Activated CD4-positive, alpha-beta T cell treated with anti-CD3 and anti-CD28 coated beads, Interleukin-2, amount 10 ng/mL, durations not matched to agents 7 days and 5 days (primary cell): ENCODE results near the gene C17orf107. TPM values are rescaled to one million over a fixed set of nuclear protein-coding genes. Genes with fewer than 3 reads are reported as not detected.

ENCODE experiments used
- CTCF ChIA-PET: fragments of 350-600 bp; sonication (Branson Sonifier 250); formaldehyde crosslinking; loops from one replicate; lab custom pipeline; 2021; ENCODE audit warnings: antibody characterized with exemption; lab: Charles Lee
- POLR2A ChIA-PET: fragments of 350-600 bp; sonication (Branson Sonifier 250); formaldehyde crosslinking; loops from one replicate; lab custom pipeline; 2021; ENCODE audit warnings: antibody characterized with exemption; lab: Charles Lee
- DNase-seq: peaks from one replicate; pipeline ENCODE4 v3.0.0-alpha.2; 2020
- H3K27ac Mint-ChIP-seq: one replicate; pipeline ENCODE4 v1.8.0; 2021; ENCODE audit warnings: mild to moderate bottlenecking, moderate library complexity, mixed read lengths
- H3K27me3 Mint-ChIP-seq: one replicate; pipeline ENCODE4 v1.8.0; 2021; ENCODE audit warnings: mixed read lengths
- H3K36me3 Mint-ChIP-seq: one replicate; pipeline ENCODE4 v1.8.0; 2021; ENCODE audit warnings: low read depth, mixed read lengths
- H3K4me1 Mint-ChIP-seq: one replicate; pipeline ENCODE4 v1.8.0; 2021; ENCODE audit warnings: mixed read lengths
- H3K4me3 Mint-ChIP-seq: one replicate; pipeline ENCODE4 v1.8.0; 2021; ENCODE audit warnings: mild to moderate bottlenecking, moderate library complexity, mixed read lengths
- H3K9me3 Mint-ChIP-seq: one replicate; pipeline ENCODE4 v1.8.0; 2021; ENCODE audit warnings: mixed read lengths
- total RNA-seq, 2 experiments: library from RNA; stranded (reverse); gene quantifications; one replicate each; pipeline ENCODE4 v1.2.3, GENCODE V29; 2021

C17orf107 gene
- total RNA-seq, 2 experiments from 2014 or later: 0.77 to 0.92 TPM

DNA sequence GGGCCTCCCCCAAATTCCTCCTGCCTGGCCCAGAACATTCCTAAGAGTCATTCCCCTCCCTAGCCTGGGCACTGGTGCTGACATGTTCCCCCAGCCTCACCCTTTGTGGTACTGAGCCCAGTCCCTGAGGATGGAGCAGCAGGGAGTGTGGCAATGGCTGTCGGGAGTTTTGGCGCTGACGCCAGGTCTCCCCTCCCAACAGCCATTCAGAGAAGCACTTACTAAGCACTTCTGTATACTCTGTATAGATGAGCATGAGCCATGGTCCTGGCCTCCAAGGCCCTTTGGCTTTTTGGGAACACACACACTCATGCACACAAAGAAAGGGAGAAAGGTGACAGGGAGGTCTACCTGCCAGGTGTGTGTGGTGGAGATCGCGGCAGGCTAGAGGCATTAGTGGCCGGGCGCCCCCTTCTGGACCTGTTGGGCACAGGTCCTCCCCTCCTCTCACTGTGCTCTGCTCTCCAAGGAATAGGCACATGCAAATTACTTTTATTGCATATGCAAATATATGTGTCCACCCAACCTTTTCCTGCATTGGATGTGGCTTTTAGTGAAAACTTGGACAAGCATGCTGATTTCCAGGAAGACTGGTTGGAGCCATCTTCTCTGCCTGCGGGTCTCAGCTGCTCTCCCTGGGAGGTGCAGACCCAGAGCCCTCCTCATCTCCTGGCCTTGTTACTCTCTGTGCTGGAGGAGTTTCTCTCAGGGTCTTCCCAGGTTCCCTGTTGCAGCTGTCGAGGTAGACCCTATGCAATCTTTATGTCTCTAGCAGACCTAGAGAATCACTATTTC lies 17.4 kb upstream of the C17orf107 start:
- peaks cover 2% of the 10 kb centered on the region for H3K4me1 Mint-ChIP-seq
- H3K9me3 Mint-ChIP-seq: no peaks in the 10 kb centered on the region
- H3K27me3 Mint-ChIP-seq: no peaks in the 10 kb centered on the region
- POLR2A ChIA-PET: no interaction called here
- DNase-seq: peak; percentile 75
- no peak overlapping the region for H3K4me3 Mint-ChIP-seq
- H3K36me3 Mint-ChIP-seq: peaks cover 33% of the 10 kb centered on the region
- CTCF ChIA-PET: interaction anchor here (0.7 to 1.9 kb wide), 5 partner anchors 21 to 198 kb away, joined by 3 to 4 read pairs (median 3); no protein-coding TSS in a partner anchor
- H3K27ac Mint-ChIP-seq: no peak overlapping the region

GRCh38 chr17:4884489-4884888 lies 14.8 kb upstream of the C17orf107 start:
- DNase-seq: no peak
- POLR2A ChIA-PET: no interaction called here
- no peaks in the 10 kb centered on the region for H3K27me3 Mint-ChIP-seq
- H3K4me3 Mint-ChIP-seq: no peak overlapping the region
- no peak overlapping the region for H3K27ac Mint-ChIP-seq
- H3K36me3 Mint-ChIP-seq: peaks cover 38% of the 10 kb centered on the region
- peaks cover 5% of the 10 kb centered on the region for H3K4me1 Mint-ChIP-seq
- CTCF ChIA-PET: interaction anchor here (0.6 to 1.1 kb wide), 2 partner anchors 13 to 95 kb away, joined by 3 read pairs; no protein-coding TSS in a partner anchor
- no peaks in the 10 kb centered on the region for H3K9me3 Mint-ChIP-seq

GRCh38 chr17:4886830-4887229 lies 12.5 kb upstream of the C17orf107 start:
- peaks cover 40% of the 10 kb centered on the region for H3K36me3 Mint-ChIP-seq
- no peaks in the 10 kb centered on the region for H3K9me3 Mint-ChIP-seq
- no peak for DNase-seq
- peaks cover 3% of the 10 kb centered on the region for H3K4me1 Mint-ChIP-seq
- CTCF ChIA-PET: interaction anchor here (1.3 kb wide), 1 partner anchor 22 kb away, joined by 5 read pairs; no protein-coding TSS in a partner anchor
- H3K27ac Mint-ChIP-seq: peak overlapping the region; percentile 62
- no peaks in the 10 kb centered on the region for H3K27me3 Mint-ChIP-seq
- POLR2A ChIA-PET: no interaction called here
- no peak overlapping the region for H3K4me3 Mint-ChIP-seq

DNA sequence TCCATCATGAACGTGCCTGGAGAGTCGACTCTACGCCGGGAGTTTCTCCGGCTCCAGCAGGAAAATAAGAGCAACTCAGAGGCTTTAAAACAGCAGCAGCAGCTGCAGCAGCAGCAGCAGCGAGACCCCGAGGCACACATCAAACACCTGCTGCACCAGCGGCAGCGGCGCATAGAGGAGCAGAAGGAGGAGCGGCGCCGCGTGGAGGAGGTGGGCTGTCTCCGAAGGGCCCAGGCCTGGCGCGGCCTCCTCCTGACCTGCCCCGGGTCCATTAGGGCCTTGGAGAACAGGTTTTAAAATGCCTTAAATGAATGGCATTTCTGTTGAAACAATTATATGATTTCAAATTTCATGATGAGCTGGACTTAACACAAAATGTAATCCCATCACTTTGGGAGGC lies 11.8 kb upstream of the C17orf107 start:
- DNase-seq: no peak
- Mint-ChIP-seq H3K27me3 (no peaks in the 10 kb centered on the region), H3K4me3 (no peak overlapping the region), H3K9me3 (no peaks in the 10 kb centered on the region), H3K36me3 (peaks cover 37% of the 10 kb centered on the region), H3K27ac (no peak overlapping the region), H3K4me1 (peaks cover 3% of the 10 kb centered on the region)
- POLR2A ChIA-PET: no interaction called here
- CTCF ChIA-PET: no interaction called here

- Mint-ChIP-seq H3K27ac (no peak overlapping the region), H3K27me3 (no peaks in the 10 kb centered on the region), H3K9me3 (no peaks in the 10 kb centered on the region), H3K4me3 (no peak overlapping the region), H3K4me1 (peaks cover 3% of the 10 kb centered on the region), H3K36me3 (peaks cover 23% of the 10 kb centered on the region)
- POLR2A ChIA-PET: no interaction called here
- no peak for DNase-seq
- CTCF ChIA-PET: interaction anchor here (0.9 kb wide), 1 partner anchor 17 kb away, joined by 4 read pairs; no protein-coding TSS in a partner anchor
These were observed 7.6 kb upstream of the C17orf107 start for GRCh38 chr17:4891411-4892410.

GRCh38 chr17:4892499-4893221 lies 6.7 kb upstream of the C17orf107 start:
- POLR2A ChIA-PET: no interaction called here
- CTCF ChIA-PET: no interaction called here
- H3K36me3 Mint-ChIP-seq: peaks cover 22% of the 10 kb centered on the region
- H3K4me1 Mint-ChIP-seq: peaks cover 3% of the 10 kb centered on the region
- no peak for DNase-seq
- H3K27ac Mint-ChIP-seq: no peak overlapping the region
- H3K27me3 Mint-ChIP-seq: no peaks in the 10 kb centered on the region
- no peak overlapping the region for H3K4me3 Mint-ChIP-seq
- H3K9me3 Mint-ChIP-seq: no peaks in the 10 kb centered on the region

- Mint-ChIP-seq H3K4me3 (no peak overlapping the region), H3K27ac (no peak overlapping the region), H3K36me3 (peaks cover 22% of the 10 kb centered on the region), H3K27me3 (no peaks in the 10 kb centered on the region), H3K4me1 (peaks cover 4% of the 10 kb centered on the region), H3K9me3 (no peaks in the 10 kb centered on the region)
- no peak for DNase-seq
- ChIA-PET POLR2A (no interaction called here), CTCF (no interaction called here)
These were observed 6.1 kb upstream of the C17orf107 start for GRCh38 chr17:4893272-4893671.

GRCh38 chr17:4893721-4894560 lies 5.4 kb upstream of the C17orf107 start:
- no peak for DNase-seq
- Mint-ChIP-seq H3K4me3 (no peak overlapping the region), H3K36me3 (peaks cover 20% of the 10 kb centered on the region), H3K9me3 (no peaks in the 10 kb centered on the region), H3K4me1 (peaks cover 7% of the 10 kb centered on the region), H3K27me3 (no peaks in the 10 kb centered on the region), H3K27ac (no peak overlapping the region)
- POLR2A ChIA-PET: no interaction called here
- CTCF ChIA-PET: no interaction called here

DNA sequence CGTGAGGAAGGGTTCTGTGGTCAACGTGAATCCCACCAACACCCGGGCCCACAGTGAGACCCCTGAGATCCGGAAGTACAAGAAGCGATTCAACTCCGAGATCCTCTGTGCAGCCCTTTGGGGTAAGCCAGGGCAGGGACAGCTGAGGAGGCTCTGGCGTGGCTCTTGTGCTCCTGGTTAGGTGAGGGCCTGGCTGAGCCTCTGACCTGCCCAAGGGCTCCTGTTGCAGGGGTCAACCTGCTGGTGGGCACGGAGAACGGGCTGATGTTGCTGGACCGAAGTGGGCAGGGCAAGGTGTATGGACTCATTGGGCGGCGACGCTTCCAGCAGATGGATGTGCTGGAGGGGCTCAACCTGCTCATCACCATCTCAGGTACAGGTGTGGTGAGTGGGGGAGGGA lies 4.2 kb upstream of the C17orf107 start:
- peaks cover 18% of the 10 kb centered on the region for H3K36me3 Mint-ChIP-seq
- peaks cover 13% of the 10 kb centered on the region for H3K4me1 Mint-ChIP-seq
- no peak overlapping the region for H3K4me3 Mint-ChIP-seq
- peaks cover 7% of the 10 kb centered on the region for H3K27me3 Mint-ChIP-seq
- CTCF ChIA-PET: interaction anchor here (0.9 kb wide), 1 partner anchor 181 kb away, joined by 3 read pairs; no protein-coding TSS in a partner anchor
- POLR2A ChIA-PET: no interaction called here
- no peak overlapping the region for H3K27ac Mint-ChIP-seq
- DNase-seq: no peak
- no peaks in the 10 kb centered on the region for H3K9me3 Mint-ChIP-seq

DNA sequence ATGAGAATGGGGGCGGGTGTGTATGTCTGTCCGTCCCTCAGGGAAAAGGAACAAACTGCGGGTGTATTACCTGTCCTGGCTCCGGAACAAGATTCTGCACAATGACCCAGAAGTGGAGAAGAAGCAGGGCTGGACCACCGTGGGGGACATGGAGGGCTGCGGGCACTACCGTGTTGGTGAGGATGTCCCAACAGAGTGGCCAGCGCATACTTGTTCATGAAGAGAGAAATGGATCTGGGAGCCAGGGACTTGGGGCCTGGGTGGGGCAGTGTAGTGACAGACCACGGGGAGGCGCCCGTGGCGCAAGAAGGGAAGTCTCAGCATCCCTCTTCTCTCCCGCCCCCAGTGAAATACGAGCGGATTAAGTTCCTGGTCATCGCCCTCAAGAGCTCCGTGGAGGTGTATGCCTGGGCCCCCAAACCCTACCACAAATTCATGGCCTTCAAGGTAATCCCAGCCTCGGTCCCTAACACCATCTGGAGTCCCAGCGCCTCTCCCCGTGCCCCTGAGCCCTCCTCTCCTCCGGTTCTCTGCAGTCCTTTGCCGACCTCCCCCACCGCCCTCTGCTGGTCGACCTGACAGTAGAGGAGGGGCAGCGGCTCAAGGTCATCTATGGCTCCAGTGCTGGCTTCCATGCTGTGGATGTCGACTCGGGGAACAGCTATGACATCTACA lies 3.5 kb upstream of the C17orf107 start:
- H3K4me1 Mint-ChIP-seq: peaks cover 15% of the 10 kb centered on the region
- H3K36me3 Mint-ChIP-seq: peaks cover 15% of the 10 kb centered on the region
- no peak overlapping the region for H3K27ac Mint-ChIP-seq
- H3K27me3 Mint-ChIP-seq: peaks cover 8% of the 10 kb centered on the region
- no peaks in the 10 kb centered on the region for H3K9me3 Mint-ChIP-seq
- ChIA-PET POLR2A (no interaction called here), CTCF (interaction anchor here (0.6 to 1.7 kb wide), 3 partner anchors 13 to 186 kb away, joined by 3 to 4 read pairs (median 3); partner anchors contain the start of gene ARRB2)
- no peak overlapping the region for H3K4me3 Mint-ChIP-seq
- DNase-seq: no peak
